ENCODE results near the gene SIRT4.

The SIRT4 gene

GRCh38 chr12:120278137-120279069 is 23.7 kb upstream of the SIRT4 start:
- DNase-seq, result no peak

DNA sequence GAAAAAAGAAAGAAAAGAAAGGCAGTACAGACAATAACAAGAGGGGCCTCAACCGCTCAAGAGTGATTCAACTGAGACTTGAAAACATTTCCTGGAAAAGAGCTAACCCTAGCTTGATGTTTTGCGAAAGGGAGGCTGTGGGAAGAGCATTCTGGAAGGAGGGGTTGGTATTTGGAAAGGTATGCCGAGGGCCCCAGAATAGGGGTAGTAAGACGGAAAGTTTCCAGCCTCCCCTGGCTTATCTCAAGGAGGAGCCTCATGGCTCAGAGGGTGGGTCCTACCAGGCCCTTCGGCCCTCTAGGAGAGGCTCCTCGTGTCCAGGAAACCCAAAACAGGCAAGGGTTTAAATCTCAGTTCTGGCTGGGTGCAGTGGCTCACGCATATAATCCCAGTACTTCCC is 18.8 kb upstream of the SIRT4 start:
- DNase-seq, result peak; percentile 88

- DNase-seq, result no peak
Observed at GRCh38 chr12:120284381-120284780, 17.7 kb upstream of the SIRT4 start.

DNA sequence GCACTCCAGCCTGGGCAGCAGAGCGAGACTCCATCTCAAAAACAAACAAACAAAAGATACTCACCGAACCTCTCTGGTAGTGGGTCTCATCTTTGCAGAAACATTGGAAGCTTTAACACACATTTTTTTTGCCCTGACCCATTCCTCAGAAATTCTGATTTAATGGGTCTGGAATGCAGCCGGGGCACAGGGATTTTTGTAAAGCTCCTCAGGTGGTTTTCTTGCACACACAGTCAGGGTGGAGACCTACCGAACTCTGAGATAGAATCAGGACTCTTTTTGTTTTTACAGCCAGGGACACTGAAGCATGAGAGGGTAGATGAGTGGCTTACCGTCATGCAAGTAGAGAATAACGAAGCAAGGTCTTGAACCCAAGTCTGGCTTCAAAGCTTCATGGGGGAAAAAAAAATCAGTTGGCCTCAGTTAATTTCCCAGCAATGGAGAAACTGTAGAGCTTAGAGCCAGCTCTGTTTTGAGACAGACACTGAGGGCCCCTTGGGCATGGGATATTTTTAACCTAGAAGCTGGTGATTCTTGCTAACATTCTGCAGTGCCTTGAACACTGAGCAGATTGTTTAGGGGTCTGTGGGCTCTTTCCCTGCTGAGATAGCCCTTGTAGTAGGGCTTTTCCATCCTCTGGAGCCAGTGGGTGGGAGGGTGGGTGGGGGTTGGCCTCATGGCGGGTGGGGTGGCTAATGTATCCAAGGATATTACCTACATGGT is 15.2 kb upstream of the SIRT4 start:
- peak; percentile 89 for DNase-seq

- no peak for DNase-seq
Observed at GRCh38 chr12:120287491-120287890, 14.6 kb upstream of the SIRT4 start.

DNA sequence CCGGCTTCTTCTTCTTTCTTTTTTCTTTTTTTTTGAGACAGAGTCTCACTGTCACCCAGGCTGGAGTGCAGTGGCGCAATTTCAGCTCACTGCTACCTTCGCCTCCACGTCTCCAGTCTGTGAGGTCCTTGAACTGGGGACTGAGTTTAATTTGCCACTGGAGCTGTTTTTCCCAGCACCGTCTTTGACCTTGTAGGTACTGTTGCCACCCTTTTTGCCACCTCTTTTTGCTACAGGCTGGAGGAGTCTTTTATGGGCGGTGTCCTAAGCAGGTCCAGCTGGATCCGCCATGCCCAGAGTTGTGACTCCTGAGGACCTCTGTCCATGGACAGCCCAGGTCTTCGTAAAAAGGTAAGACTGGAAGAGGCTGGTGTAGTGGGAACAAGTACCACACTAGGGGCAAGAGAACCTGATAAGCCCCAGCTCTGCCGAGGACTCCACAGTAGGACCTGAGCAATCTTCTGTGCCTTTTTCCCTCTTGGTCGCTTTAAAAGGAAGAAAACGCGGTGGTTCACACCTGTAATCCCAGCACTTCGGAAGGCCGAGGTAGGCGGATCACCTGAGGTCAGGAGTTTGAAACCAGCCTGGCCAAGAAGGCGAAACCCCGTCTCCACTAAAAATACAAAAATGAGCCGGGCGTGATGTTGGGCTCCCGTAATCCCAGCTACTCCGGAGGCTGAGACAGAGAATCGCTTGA is 11.4 kb upstream of the SIRT4 start:
- DNase-seq, result peak; percentile 87

DNA sequence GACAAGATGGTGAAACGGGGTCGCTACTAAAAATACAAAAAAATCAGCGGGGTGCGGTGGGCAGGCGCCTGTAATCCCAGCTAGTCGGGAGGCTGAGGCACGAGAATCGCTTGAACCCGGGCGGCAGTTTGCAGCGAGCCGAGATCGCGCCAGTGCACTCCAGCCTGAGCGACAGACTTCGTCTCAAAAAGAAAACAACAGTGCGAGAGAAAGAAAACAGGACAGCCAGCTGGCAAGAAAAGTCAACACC is 9.8 kb upstream of the SIRT4 start:
- DNase-seq, result no peak

DNA sequence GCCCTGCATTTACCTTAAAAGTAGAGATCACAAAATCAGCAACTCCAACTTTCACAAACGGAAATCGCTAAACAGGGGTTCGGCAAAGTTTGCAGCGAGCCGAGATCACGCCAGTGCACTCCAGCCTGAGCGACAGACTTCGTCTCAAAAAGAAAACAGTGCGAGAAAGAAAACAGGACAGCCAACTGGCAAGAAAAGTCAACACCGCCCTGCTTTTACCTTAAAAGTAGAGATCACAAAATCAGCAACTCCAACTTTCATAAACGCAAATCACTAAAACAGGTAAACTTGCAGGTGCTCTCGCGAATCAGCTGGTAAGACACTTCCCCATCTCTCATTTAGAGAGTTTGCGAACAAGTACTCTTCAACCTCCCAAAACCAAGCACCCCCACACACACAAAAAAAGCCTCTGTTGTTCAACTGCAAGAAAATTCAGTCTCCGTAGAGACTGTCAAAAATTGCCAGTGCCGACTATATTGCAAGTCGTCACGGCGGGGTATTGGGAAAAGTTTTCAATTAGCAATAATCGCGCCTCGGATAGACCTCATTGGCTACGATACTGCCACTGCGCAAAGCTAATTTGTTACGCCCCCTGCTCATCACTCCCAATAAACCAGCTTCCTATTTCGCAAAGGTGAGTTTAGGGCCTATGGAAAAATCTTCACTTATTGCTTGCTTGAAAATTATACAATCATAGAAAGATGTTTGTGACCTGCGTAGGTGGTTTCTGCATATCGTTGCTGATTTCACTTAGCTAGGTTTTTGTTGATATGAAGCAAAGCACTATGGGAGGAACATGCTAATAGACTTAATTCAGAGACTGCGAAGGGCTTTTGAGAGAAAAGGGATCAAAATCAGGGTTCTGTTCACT is 9.2 kb upstream of the SIRT4 start, which contains the start of gene RNU4-1:
Gene RNU4-1, minus strand, starts transcription at position 577 of the 871 bp plus-strand sequence.
- DNase-seq, result peak; percentile 98

- DNase-seq, result peak; percentile 72
Observed at GRCh38 chr12:120314220-120314619, 12.1 kb downstream of the SIRT4 start.

GRCh38 chr12:120316798-120317223 is 14.7 kb downstream of the SIRT4 start:
- DNase-seq, result no peak

DNA sequence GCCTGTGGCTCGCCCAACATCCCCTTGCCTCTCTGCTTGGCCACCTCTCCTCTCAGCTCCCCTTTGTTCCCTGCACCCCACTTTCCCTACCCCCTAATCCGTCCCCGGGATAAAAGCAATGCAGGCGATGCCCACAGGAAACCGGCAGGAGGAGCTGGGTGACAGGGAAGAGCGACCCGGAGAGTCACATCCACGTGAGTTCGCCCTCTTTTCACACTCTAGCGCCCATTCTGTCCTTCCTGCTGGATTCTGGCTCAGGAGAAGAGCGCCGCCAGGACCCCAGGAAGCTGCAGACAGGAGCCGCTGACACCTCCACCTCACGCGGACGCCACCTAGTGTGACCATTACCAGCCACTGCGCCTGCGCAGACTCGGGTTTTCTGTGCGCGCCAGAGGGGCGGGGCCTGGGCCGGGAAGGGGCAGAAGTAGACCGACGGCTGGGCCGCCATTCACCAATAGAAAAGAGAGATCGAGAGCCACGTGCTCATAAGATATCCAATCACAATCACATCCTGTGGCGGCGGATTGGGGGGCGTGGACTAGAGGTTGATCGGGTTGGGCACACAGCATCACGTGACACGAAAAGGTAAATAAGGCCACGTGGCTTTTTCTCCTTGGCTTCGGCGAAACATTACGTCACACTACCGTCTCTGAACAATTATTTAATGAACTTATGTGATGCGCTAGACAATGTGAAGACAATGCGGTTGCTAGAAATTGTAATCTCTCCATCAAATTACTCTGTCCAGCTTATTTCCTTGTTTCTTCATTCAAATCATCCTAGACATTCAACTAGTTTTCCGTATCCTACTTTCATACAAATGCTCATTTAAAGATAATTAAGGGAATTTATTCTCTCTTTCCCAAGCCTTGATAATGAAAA is 15.3 kb downstream of the SIRT4 start:
- peak; percentile 100 for DNase-seq

DNA sequence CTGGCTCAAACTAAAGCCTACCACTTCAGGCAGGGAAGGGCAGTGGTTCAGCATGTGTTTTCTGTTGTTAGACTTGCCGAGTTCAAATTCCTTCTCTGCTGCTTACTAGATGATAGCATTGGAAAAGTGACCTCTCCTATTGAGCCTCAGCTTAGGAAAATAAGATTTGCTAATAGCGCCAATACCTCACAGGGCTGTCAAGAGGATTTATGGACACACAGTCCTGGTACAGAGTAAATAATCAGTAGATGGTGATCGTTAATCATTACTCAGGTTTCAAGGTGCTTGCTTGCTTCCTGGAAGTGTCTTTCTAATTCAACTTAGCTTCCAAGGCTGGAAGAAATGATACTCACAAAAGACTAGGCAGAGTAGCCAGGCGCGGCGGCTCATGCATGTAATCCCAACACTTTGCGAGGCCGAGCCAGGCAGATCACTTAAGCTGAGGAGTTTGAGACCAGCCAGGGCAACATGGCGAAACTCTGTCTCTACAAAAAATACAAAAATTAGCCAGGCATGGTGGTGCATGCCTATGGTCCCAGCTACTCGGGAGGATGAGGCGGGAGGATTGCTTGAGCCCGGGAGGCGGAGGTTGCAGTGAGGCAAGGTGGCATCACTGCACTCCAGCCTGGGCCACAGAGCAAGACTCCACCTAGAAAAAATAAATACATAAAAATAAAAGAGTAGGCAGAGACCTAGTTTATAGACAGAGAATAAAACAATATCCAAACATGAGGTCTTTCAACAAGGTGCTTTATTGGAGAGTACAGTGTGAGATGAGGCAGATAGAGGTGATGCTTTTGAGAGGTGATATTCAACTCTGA is 19.5 kb downstream of the SIRT4 start:
- no peak for DNase-seq

DNA sequence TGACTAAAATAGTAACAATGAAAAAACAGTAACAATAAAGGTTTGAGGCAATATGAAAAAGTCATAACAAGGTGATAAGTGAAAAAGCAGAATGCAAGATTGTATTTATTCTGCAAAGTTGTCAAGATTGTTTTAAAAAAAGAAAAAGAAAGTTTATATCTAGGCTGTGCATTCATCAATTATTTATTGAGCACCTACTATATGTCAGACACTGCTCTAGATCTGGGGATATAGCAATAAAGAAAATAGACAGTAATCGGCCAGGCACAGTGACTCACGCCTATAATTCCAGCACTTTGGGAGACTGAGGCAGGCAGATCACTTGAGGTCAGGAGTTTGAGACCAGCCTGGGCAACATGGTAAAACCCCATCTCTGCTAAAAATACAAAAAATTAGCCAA is 21.7 kb downstream of the SIRT4 start:
- no peak for DNase-seq

- no peak for DNase-seq
Observed at GRCh38 chr12:120324841-120325417, 22.8 kb downstream of the SIRT4 start.

DNA sequence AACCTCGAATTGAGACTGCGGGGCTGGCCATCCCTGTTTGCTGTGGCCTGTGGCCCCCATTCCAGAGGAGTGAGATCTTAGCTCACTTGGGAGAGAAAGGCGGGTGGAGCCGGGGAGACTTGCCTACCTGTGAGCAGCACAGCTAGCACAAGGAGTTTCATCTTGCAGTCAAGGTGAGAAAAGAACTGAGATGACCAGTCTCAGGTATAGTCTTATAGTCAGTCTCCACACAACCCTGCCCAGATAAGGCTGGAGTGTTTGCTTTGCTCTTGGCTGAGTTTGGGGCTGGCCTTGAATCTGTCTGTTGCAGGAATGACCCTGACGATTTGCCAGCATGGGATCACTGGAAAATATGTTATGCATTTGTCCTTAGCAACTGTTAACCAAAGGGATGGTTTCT is 25.5 kb downstream of the SIRT4 start, which contains the start of gene PLA2G1B:
Gene PLA2G1B, minus strand, starts transcription at position 187 of the 400 bp plus-strand sequence. Its CDS starts 26 bp downstream, at position 161.
- no peak for DNase-seq

- DNase-seq, result no peak
Observed at GRCh38 chr12:120328228-120328627, 26.1 kb downstream of the SIRT4 start.

GRCh38 chr12:120331390-120331789 is 29.3 kb downstream of the SIRT4 start:
- no peak for DNase-seq

DNA sequence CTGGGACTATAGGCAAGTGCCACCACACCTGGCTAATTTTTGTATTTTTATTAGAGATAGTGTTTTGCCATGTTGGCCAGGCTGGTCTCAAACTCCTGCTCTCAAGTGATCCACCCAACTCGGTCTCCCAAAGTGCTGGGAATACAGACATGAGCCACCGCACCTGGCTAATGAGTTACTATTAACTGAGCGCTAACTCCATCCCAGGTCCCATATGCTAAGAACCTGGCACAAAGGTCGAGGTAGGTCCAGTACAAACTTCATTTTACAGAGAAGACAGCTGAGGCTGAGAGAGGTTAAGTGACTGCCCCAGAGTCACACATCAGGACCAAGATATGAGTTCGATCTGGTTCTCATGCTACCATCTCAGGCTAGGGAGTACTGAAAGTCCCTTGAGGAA is 29.9 kb downstream of the SIRT4 start:
- no peak for DNase-seq

GRCh38 chr12:120332523-120332922 is 30.4 kb downstream of the SIRT4 start:
- no peak for DNase-seq

GRCh38 chr12:120335447-120335846 is 33.3 kb downstream of the SIRT4 start:
- peak; percentile 88 for DNase-seq
